Heart left ventricle (tissue), 13 donors: ENCODE results near the gene PRIMA1.

Experiments
- POLR2A ChIP-seq, 2 donors: fragments of 450-650 bp; IDR thresholded peaks; one replicate each; pipeline ENCODE4 v1.6.1; 2017; ENCODE audit warnings: antibody characterized with exemption in 2 of 2, mild to moderate bottlenecking in 2 of 2, moderate library complexity in 2 of 2
- TF ChIP-seq, protein P1 (sequence below), 12 donors: fragments of 200-600 bp; sonication (generic) in 4 of 12; IDR thresholded peaks; one replicate each; pipeline versions ENCODE4 v1.5.0 to v1.8.0; 2018 to 2022; ENCODE audit warnings: antibody characterized with exemption in 12 of 12, mild to moderate bottlenecking in 5 of 12
- donor health status: ischemic (EF 13 %, LVEDD 7.1; RV severe dilation, severe dysfunction).
- donor health status: DM: no; HTN: yes; CAD: no.
- donor health status: DM: no; HTN: no; CAD: no.
- donor health status: ischemic (EF 25% LVEDD 6.9; RV normal size, moderate dysfunction).
- donor health status: ischemic (EF 25% LVEDD 5.7; RV mildly dilated, moderate dysfunction).
- donor health status: ischemic (EF 35%, LVEDD 5.7; RV mildly dilated, moderate dysfunction).
- donor health status: nonischemic (EF 11% LVEDD 7.7; RV severe dilation, severe dysfunction).
- donor health status: DM: yes; HTN: yes; CAD: no.
- donor health status: PGD.
- donor health status: ischemic (EF 29% LVEDD 5.4; RV normal size, mild dysfunction).
- donor health status: nonischemic (EF 23%, LVEDD 6.1; RV moderate dilation, normal function).

DNA sequence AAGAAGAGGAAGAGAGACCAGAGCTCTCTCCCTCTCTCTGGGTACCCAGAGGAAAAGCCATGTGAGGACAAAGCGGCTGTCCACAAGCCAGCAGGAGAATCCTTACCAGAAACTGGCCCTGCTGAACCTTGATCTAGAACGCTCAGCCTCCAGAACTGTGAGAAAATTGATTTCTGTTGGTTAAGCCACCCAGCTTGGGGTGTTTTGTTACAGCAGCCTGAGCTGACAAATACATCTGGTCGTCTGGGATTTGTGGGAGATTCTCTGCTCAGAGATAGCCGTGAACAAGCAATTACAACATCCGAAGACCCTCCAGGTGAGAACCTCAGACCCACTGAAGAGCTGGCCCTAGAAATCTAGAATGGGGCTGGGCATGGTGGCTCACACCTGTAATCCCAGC is 6.5 kb upstream of the PRIMA1 start:
- TF ChIP-seq, protein P1, sequence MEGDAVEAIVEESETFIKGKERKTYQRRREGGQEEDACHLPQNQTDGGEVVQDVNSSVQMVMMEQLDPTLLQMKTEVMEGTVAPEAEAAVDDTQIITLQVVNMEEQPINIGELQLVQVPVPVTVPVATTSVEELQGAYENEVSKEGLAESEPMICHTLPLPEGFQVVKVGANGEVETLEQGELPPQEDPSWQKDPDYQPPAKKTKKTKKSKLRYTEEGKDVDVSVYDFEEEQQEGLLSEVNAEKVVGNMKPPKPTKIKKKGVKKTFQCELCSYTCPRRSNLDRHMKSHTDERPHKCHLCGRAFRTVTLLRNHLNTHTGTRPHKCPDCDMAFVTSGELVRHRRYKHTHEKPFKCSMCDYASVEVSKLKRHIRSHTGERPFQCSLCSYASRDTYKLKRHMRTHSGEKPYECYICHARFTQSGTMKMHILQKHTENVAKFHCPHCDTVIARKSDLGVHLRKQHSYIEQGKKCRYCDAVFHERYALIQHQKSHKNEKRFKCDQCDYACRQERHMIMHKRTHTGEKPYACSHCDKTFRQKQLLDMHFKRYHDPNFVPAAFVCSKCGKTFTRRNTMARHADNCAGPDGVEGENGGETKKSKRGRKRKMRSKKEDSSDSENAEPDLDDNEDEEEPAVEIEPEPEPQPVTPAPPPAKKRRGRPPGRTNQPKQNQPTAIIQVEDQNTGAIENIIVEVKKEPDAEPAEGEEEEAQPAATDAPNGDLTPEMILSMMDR (IDR thresholded peaks at IDR 0.05), result no peak
- no peak for TF ChIP-seq POLR2A (IDR thresholded peaks at IDR 0.05)
